ENCODE measurements around the gene LRRC27. TPM values are rescaled to one million over a fixed set of nuclear protein-coding genes. Genes with fewer than 3 reads are reported as not detected.
A peak's percentile ranks its signal among the peaks of the same experiment; 100 is the strongest.

LRRC27 gene
- total RNA-seq, 1 donor = 13.4 TPM

GRCh38 chr10:132394936-132395703 is 63.1 kb downstream of the LRRC27 start:
- H3K27me3 ChIP-seq (ENCODE audit: insufficient read depth, low read length) = no peaks in the 10 kb centered on the region
- H3K4me3 ChIP-seq (ENCODE audit: insufficient read depth, low read length) = no peak overlapping the region
- H3K79me2 ChIP-seq (ENCODE audit: insufficient read depth, low read length) = peaks cover 20% of the 10 kb centered on the region
- peaks cover 16% of the 10 kb centered on the region for H4K20me1 ChIP-seq (ENCODE audit: insufficient read depth, low read length)
- no peak overlapping the region for H3K27ac ChIP-seq (ENCODE audit: low read depth, low read length)
- no peaks in the 10 kb centered on the region for H3K9me3 ChIP-seq (ENCODE audit: low read depth, low read length)
- no peak for DNase-seq (ENCODE audit: insufficient read length, low spot score, missing footprints)
- no peaks in the 10 kb centered on the region for H3K36me3 ChIP-seq (ENCODE audit: insufficient read depth, low read length)
- no peak overlapping the region for H2AFZ ChIP-seq (ENCODE audit: low read length)
- no peak for TF ChIP-seq CTCF (IDR thresholded peaks at IDR 0.05; ENCODE audit: extremely low read depth, low read depth, low read length)
- H3K4me2 ChIP-seq (ENCODE audit: insufficient read depth, low read length) = no peak overlapping the region
- peaks cover 7% of the 10 kb centered on the region for H3K4me1 ChIP-seq (ENCODE audit: insufficient read depth, low read length)

- Histone ChIP-seq H3K9me3 (ENCODE audit: low read depth, low read length) (no peaks in the 10 kb centered on the region), H3K27ac (ENCODE audit: low read depth, low read length) (no peak overlapping the region), H4K20me1 (ENCODE audit: insufficient read depth, low read length) (peaks cover 21% of the 10 kb centered on the region), H3K27me3 (ENCODE audit: insufficient read depth, low read length) (no peaks in the 10 kb centered on the region), H3K79me2 (ENCODE audit: insufficient read depth, low read length) (peaks cover 28% of the 10 kb centered on the region), H3K4me1 (ENCODE audit: insufficient read depth, low read length) (peaks cover 7% of the 10 kb centered on the region), H3K36me3 (ENCODE audit: insufficient read depth, low read length) (no peaks in the 10 kb centered on the region), H3K4me3 (ENCODE audit: insufficient read depth, low read length) (peak overlapping the region; percentile 64), H2AFZ (ENCODE audit: low read length) (no peak overlapping the region), H3K4me2 (ENCODE audit: insufficient read depth, low read length) (peak overlapping the region; percentile 57)
- DNase-seq (ENCODE audit: insufficient read length, low spot score, missing footprints) = peak; percentile 95
- no peak for TF ChIP-seq CTCF (IDR thresholded peaks at IDR 0.05; ENCODE audit: extremely low read depth, low read depth, low read length)
Measured at GRCh38 chr10:132395704-132396493, 63.9 kb downstream of the LRRC27 start.

GRCh38 chr10:132396494-132397035 is 64.6 kb downstream of the LRRC27 start:
- Histone ChIP-seq H3K36me3 (ENCODE audit: insufficient read depth, low read length) (no peaks in the 10 kb centered on the region), H3K27ac (ENCODE audit: low read depth, low read length) (no peak overlapping the region), H3K79me2 (ENCODE audit: insufficient read depth, low read length) (peaks cover 34% of the 10 kb centered on the region), H2AFZ (ENCODE audit: low read length) (no peak overlapping the region), H3K4me3 (ENCODE audit: insufficient read depth, low read length) (peak overlapping the region; percentile 64), H4K20me1 (ENCODE audit: insufficient read depth, low read length) (peaks cover 27% of the 10 kb centered on the region), H3K4me2 (ENCODE audit: insufficient read depth, low read length) (peak overlapping the region; percentile 57), H3K27me3 (ENCODE audit: insufficient read depth, low read length) (no peaks in the 10 kb centered on the region), H3K4me1 (ENCODE audit: insufficient read depth, low read length) (peaks cover 7% of the 10 kb centered on the region), H3K9me3 (ENCODE audit: low read depth, low read length) (no peaks in the 10 kb centered on the region)
- DNase-seq (ENCODE audit: insufficient read length, low spot score, missing footprints) = peak; percentile 99
- no peak for TF ChIP-seq CTCF (IDR thresholded peaks at IDR 0.05; ENCODE audit: extremely low read depth, low read depth, low read length)

Measured in osteoblast (primary cell).